Neural cell (in vitro differentiated cells): ENCODE measurements around the gene CTR9. TPM values are rescaled to one million over a fixed set of nuclear protein-coding genes. Genes with fewer than 3 reads are reported as not detected.

Experiments
- H2AFZ ChIP-seq: fragments of 200-600, 300-800 bp; sonication (generic), shearing (Covaris generic); 2 replicates; pipeline ENCODE4 v1.6.0; 2014; ENCODE audit warnings: low read depth, mild to moderate bottlenecking, antibody characterized with exemption, low read length, moderate library complexity
- H3F3A ChIP-seq: fragments of 200-600 bp; shearing (Covaris generic); 2 replicates; pipeline ENCODE4 v1.6.1; 2016; ENCODE audit warnings: mild to moderate bottlenecking, moderate library complexity, mixed read lengths, antibody characterized with exemption, low read length; ENCODE audit not compliant: insufficient read depth, poor library complexity, severe bottlenecking
- H3K27ac ChIP-seq: fragments of 200-600, 300-800 bp; sonication (generic), shearing (Covaris generic); 2 replicates; pipeline ENCODE4 v1.5.1; 2014; ENCODE audit warnings: mild to moderate bottlenecking, low read length, moderate library complexity
- H3K27me3 ChIP-seq: fragments of 300-800, 200-600 bp; sonication (generic), shearing (Covaris generic); 2 replicates; pipeline ENCODE4 v1.6.0; 2014; ENCODE audit warnings: mild to moderate bottlenecking, low read depth, low read length, moderate library complexity; ENCODE audit not compliant: insufficient read depth
- H3K36me3 ChIP-seq: fragments of 300-800, 200-600 bp; sonication (generic), shearing (Covaris generic); 2 replicates; pipeline ENCODE4 v1.5.1; 2014; ENCODE audit warnings: mild to moderate bottlenecking, antibody characterized with exemption, low read length, moderate library complexity; ENCODE audit not compliant: insufficient read depth
- H3K4me2 ChIP-seq: fragments of 300-800, 200-600 bp; sonication (generic), shearing (Covaris generic); 2 replicates; pipeline ENCODE4 v1.6.0; 2014; ENCODE audit warnings: mild to moderate bottlenecking, low read length
- H3K4me3 ChIP-seq: fragments of 300-800, 200-600 bp; sonication (generic), shearing (Covaris generic); 2 replicates; pipeline ENCODE4 v1.5.1; 2014; ENCODE audit warnings: mild to moderate bottlenecking, low read length, moderate library complexity
- H3K79me2 ChIP-seq: fragments of 200-600 bp; shearing (Covaris generic); replicated peaks from 2 replicates; pipeline ENCODE4 v1.6.0; 2014; ENCODE audit warnings: mild to moderate bottlenecking, low read length, moderate library complexity; ENCODE audit not compliant: insufficient read depth
- H3K9ac ChIP-seq: fragments of 300-800, 200-600 bp; sonication (generic), shearing (Covaris generic); 2 replicates; pipeline ENCODE4 v1.6.1; 2016; ENCODE audit warnings: mild to moderate bottlenecking, low read length, mixed read lengths
- H3K9me2 ChIP-seq: fragments of 200-600 bp; shearing (Covaris generic); 2 replicates; pipeline ENCODE4 v1.6.1; 2016; ENCODE audit warnings: mild to moderate bottlenecking, low read length, mixed read lengths; ENCODE audit not compliant: insufficient read depth
- H3K9me3 ChIP-seq: fragments of 200-600, 300-800 bp; sonication (generic), shearing (Covaris generic); 2 replicates; pipeline ENCODE4 v1.6.1; 2016; ENCODE audit warnings: mild to moderate bottlenecking, mixed run types, low read length, moderate library complexity, mixed read lengths
- H4K20me1 ChIP-seq: fragments of 200-600 bp; shearing (Covaris generic); 2 replicates; pipeline ENCODE4 v1.6.1; 2016; ENCODE audit warnings: mild to moderate bottlenecking, mixed run types; ENCODE audit not compliant: insufficient read depth
- CTCF ChIP-seq: fragments of 450-650 bp; IDR thresholded peaks from 2 replicates; pipeline ENCODE4 v1.5.1; 2014; ENCODE audit warnings: antibody characterized with exemption, mild to moderate bottlenecking, moderate library complexity; ENCODE audit not compliant: poor library complexity, severe bottlenecking
- EP300 ChIP-seq: fragments of 450-650 bp; conservative IDR thresholded peaks from 2 replicates; pipeline ENCODE4 v1.6.1; 2014; ENCODE audit warnings: antibody characterized with exemption, mild to moderate bottlenecking, moderate library complexity; ENCODE audit not compliant: poor library complexity, severe bottlenecking
- EZH2 ChIP-seq: fragments of 200-600, 300-800 bp; shearing (Covaris generic), sonication (generic); IDR thresholded peaks from 2 replicates; pipeline ENCODE4 v1.6.1; 2014; ENCODE audit warnings: antibody characterized with exemption, low read length, borderline replicate concordance, mild to moderate bottlenecking; ENCODE audit not compliant: insufficient read depth, poor library complexity, severe bottlenecking
- MXI1 ChIP-seq: fragments of 450-650 bp; conservative IDR thresholded peaks from 2 replicates; pipeline ENCODE4 v1.6.1; 2014; ENCODE audit warnings: antibody characterized with exemption, mild to moderate bottlenecking; ENCODE audit not compliant: poor library complexity, severe bottlenecking
- POLR2AphosphoS5 ChIP-seq: IDR thresholded peaks from 2 replicates; pipeline ENCODE4 v1.6.1; 2012
- RAD21 ChIP-seq: fragments of 450-650 bp; conservative IDR thresholded peaks from 2 replicates; pipeline ENCODE4 v1.6.1; 2014; ENCODE audit warnings: antibody characterized with exemption, mild to moderate bottlenecking, moderate library complexity
- REST ChIP-seq: IDR thresholded peaks from 2 replicates; pipeline ENCODE4 v1.6.1; 2012; ENCODE audit warnings: borderline replicate concordance
- SMC3 ChIP-seq: fragments of 450-650 bp; conservative IDR thresholded peaks from 2 replicates; pipeline ENCODE4 v1.6.1; 2014; ENCODE audit warnings: antibody characterized with exemption, mild to moderate bottlenecking, moderate library complexity; ENCODE audit not compliant: poor library complexity
- TAF1 ChIP-seq: IDR thresholded peaks from 2 replicates; pipeline ENCODE4 v1.6.1; 2012; ENCODE audit warnings: low read depth
- polyA plus RNA-seq: library from polyadenylated mRNA; depleted of rRNA; stranded (reverse); fragments of >200 nt; gene quantifications from 2 replicates; pipeline ENCODE4 v1.2.3, GENCODE V29; 2014

CTR9 gene
- polyA plus RNA-seq, 1 donor from 2014 or later: 24.1 TPM

GRCh38 chr11:10746871-10747270 is 4.2 kb upstream of the CTR9 start:
- H3K4me3 ChIP-seq: no peak overlapping the region
- H3K9me3 ChIP-seq: no peaks in the 10 kb centered on the region
- H2AFZ ChIP-seq: no peak overlapping the region
- TF ChIP-seq EZH2 (no peak), POLR2AphosphoS5 (no peak), SMC3 (no peak), REST (no peak), TAF1 (no peak), EP300 (no peak), MXI1 (no peak), CTCF (no peak), RAD21 (no peak)
- peaks cover 2% of the 10 kb centered on the region for H3K79me2 ChIP-seq
- no peaks in the 10 kb centered on the region for H3K27me3 ChIP-seq
- H3K9me2 ChIP-seq: no peaks in the 10 kb centered on the region
- no peak overlapping the region for H3K4me2 ChIP-seq
- no peak overlapping the region for H3K27ac ChIP-seq
- H4K20me1 ChIP-seq: no peaks in the 10 kb centered on the region
- H3K36me3 ChIP-seq: no peaks in the 10 kb centered on the region
- H3F3A ChIP-seq: no peaks in the 10 kb centered on the region
- no peak overlapping the region for H3K9ac ChIP-seq

GRCh38 chr11:10747733-10748132 is 3.3 kb upstream of the CTR9 start:
- TF ChIP-seq TAF1 (no peak), EP300 (no peak), EZH2 (no peak), RAD21 (no peak), POLR2AphosphoS5 (no peak), CTCF (no peak), MXI1 (no peak), SMC3 (no peak), REST (no peak)
- Histone ChIP-seq H4K20me1 (no peaks in the 10 kb centered on the region), H3K27ac (no peak overlapping the region), H3K36me3 (no peaks in the 10 kb centered on the region), H3K79me2 (peaks cover 10% of the 10 kb centered on the region), H3K4me2 (no peak overlapping the region), H3K9ac (no peak overlapping the region), H3K4me3 (no peak overlapping the region), H3F3A (no peaks in the 10 kb centered on the region), H3K27me3 (no peaks in the 10 kb centered on the region), H3K9me3 (no peaks in the 10 kb centered on the region), H3K9me2 (no peaks in the 10 kb centered on the region), H2AFZ (no peak overlapping the region)
